ENCODE measurements around the gene BICRA. TPM values are rescaled to one million over a fixed set of nuclear protein-coding genes. Genes with fewer than 3 reads are reported as not detected.

BICRA gene
- total and polyA plus RNA-seq, 7 donors: 3.1 to 22.4 (median 9.9) TPM

DNA sequence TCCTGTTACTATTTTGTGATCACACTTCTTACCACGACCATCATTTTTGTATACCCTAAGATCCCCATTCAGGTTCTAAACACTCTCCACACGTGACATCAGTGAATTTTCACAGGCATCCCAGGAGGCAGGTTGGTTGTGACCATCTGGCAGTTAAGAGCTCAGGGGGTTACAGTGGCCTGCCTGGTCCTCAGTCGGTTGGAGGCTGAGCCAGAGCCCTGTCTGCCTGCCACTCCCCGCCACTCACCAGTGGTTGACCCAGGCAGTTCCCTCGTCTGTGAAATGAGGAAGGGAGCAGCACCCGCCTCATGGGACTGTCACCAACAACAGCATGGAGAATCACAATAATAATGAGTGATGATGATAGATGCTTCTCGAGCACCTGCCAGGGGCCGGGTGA, 67.9 kb downstream of the BICRA start:
- Histone ChIP-seq H3K4me3 (no peak overlapping the region), H3K27me3 (ENCODE audit: insufficient read depth in 3 of 3, low read length in 2 of 3) (no peaks in the 10 kb centered on the region), H3K4me1 (peaks cover 6% of the 10 kb centered on the region), H3K9me3 (no peaks in the 10 kb centered on the region), H3K27ac (peak overlapping the region; percentile 5), H3K36me3 (ENCODE audit: insufficient read depth in 1 of 2, low read depth in 1 of 2) (peaks cover 0 to 79% of the 10 kb centered on the region in 2 donors)
- ATAC-seq (no peak), DNase-seq (peak in 1 of 2 donors; percentile 24)
- WGBS, 3 donors: 77 to 81% (median 80%) methylated on average over 8 of the region's 8 CpGs
- TF ChIP-seq, protein P1, sequence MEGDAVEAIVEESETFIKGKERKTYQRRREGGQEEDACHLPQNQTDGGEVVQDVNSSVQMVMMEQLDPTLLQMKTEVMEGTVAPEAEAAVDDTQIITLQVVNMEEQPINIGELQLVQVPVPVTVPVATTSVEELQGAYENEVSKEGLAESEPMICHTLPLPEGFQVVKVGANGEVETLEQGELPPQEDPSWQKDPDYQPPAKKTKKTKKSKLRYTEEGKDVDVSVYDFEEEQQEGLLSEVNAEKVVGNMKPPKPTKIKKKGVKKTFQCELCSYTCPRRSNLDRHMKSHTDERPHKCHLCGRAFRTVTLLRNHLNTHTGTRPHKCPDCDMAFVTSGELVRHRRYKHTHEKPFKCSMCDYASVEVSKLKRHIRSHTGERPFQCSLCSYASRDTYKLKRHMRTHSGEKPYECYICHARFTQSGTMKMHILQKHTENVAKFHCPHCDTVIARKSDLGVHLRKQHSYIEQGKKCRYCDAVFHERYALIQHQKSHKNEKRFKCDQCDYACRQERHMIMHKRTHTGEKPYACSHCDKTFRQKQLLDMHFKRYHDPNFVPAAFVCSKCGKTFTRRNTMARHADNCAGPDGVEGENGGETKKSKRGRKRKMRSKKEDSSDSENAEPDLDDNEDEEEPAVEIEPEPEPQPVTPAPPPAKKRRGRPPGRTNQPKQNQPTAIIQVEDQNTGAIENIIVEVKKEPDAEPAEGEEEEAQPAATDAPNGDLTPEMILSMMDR (IDR thresholded peaks at IDR 0.05): no peak
- intact Hi-C loops (cut with DNase I): no loop called here

DNA sequence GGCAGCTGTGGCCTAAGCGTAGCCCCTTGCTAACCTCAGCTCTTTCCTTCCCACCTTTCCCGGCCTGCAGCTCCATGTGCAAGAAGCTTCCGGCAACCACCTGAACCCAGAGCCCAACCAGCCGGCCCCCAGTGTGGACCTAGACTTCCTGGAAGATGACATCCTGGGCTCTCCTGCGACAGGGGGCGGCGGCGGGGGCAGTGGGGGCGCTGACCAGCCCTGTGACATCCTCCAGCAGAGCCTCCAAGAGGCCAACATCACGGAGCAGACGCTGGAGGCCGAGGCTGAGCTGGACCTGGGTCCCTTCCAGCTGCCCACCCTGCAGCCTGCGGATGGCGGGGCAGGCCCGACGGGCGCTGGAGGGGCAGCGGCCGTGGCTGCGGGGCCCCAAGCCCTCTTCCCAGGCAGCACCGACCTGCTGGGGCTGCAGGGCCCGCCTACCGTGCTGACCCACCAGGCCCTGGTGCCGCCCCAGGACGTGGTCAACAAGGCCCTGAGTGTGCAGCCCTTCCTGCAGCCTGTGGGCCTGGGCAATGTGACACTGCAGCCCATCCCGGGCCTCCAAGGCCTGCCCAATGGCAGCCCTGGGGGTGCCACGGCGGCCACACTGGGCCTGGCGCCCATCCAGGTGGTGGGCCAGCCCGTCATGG, 70.4 kb downstream of the BICRA start:
- peaks cover 6% of the 10 kb centered on the region for H3K4me1 ChIP-seq
- TF ChIP-seq, protein P1 (IDR thresholded peaks at IDR 0.05): no peak
- no peak overlapping the region for H3K4me3 ChIP-seq
- no peaks in the 10 kb centered on the region for H3K27me3 ChIP-seq (ENCODE audit: insufficient read depth in 3 of 3, low read length in 2 of 3)
- ATAC-seq (no peak), DNase-seq (no peak)
- 85 to 93% (median 91%) methylated on average over 20 to 30 of the region's 30 CpGs for WGBS, 3 donors
- no peaks in the 10 kb centered on the region for H3K9me3 ChIP-seq
- no peak overlapping the region for H3K27ac ChIP-seq
- H3K36me3 ChIP-seq (ENCODE audit: insufficient read depth in 1 of 2, low read depth in 1 of 2): peaks cover 0 to 66% of the 10 kb centered on the region in 2 donors
- intact Hi-C loops (cut with DNase I): no loop called here

DNA sequence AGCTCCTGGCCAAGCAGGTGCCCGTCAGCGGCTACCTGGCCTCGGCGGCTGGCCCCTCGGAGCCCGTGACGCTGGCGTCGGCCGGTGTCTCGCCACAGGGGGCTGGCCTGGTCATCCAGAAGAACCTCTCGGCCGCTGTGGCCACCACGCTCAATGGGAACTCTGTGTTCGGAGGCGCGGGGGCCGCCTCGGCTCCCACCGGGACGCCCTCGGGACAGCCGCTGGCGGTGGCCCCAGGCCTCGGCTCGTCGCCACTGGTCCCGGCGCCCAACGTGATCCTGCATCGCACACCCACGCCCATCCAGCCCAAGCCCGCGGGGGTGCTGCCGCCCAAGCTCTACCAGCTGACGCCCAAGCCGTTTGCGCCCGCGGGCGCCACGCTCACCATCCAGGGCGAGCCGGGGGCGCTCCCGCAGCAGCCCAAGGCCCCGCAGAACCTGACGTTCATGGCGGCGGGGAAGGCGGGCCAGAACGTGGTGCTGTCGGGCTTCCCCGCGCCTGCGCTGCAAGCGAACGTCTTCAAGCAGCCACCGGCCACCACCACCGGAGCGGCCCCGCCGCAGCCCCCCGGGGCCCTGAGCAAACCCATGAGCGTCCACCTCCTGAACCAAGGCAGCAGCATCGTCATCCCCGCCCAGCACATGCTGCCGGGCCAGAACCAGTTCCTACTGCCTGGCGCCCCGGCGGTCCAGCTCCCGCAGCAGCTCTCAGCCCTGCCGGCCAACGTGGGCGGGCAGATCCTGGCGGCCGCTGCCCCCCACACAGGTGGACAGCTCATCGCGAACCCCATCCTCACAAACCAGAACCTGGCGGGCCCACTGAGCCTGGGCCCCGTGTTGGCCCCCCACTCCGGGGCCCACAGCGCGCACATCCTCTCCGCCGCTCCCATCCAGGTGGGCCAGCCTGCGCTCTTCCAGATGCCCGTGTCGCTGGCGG, 71.3 kb downstream of the BICRA start:
- Histone ChIP-seq H3K4me1 (peaks cover 6% of the 10 kb centered on the region), H3K36me3 (ENCODE audit: insufficient read depth in 1 of 2, low read depth in 1 of 2) (peaks cover 0 to 63% of the 10 kb centered on the region in 2 donors), H3K4me3 (no peak overlapping the region), H3K27ac (no peak overlapping the region), H3K27me3 (ENCODE audit: insufficient read depth in 3 of 3, low read length in 2 of 3) (no peaks in the 10 kb centered on the region), H3K9me3 (no peaks in the 10 kb centered on the region)
- TF ChIP-seq, protein P1 (IDR thresholded peaks at IDR 0.05): no peak
- WGBS, 3 donors: 97 to 98% (median 97%) methylated on average over 70 to 90 of the region's 90 CpGs
- DNase-seq: no peak
- intact Hi-C loops (cut with DNase I): no loop called here
- ATAC-seq: no peak

DNA sequence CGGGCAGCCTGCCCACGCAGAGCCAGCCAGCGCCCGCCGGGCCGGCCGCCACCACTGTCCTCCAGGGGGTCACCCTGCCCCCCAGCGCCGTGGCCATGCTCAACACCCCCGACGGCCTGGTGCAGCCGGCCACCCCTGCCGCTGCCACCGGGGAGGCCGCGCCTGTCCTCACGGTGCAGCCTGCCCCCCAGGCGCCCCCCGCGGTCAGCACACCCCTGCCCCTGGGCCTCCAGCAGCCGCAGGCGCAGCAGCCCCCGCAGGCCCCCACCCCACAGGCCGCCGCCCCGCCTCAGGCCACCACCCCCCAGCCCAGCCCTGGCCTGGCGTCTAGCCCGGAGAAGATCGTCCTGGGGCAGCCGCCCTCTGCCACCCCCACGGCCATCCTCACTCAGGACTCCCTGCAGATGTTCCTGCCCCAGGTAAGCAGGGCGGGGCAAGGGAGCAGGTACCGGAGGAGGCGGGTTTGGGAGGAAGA, 72.0 kb downstream of the BICRA start:
- 90 to 95% (median 93%) methylated on average over 25 to 34 of the region's 34 CpGs for WGBS, 3 donors
- no peak for DNase-seq
- intact Hi-C loops (cut with DNase I): no loop called here

More for the DNA sequence above, 72.0 kb downstream of the BICRA start:
- Histone ChIP-seq H3K36me3 (ENCODE audit: insufficient read depth in 1 of 2, low read depth in 1 of 2) (peaks cover 0 to 58% of the 10 kb centered on the region in 2 donors), H3K4me3 (no peak overlapping the region), H3K4me1 (peaks cover 6% of the 10 kb centered on the region), H3K27me3 (ENCODE audit: insufficient read depth in 3 of 3, low read length in 2 of 3) (no peaks in the 10 kb centered on the region), H3K9me3 (no peaks in the 10 kb centered on the region), H3K27ac (no peak overlapping the region)
- TF ChIP-seq, protein P1 (IDR thresholded peaks at IDR 0.05): no peak
- no peak for ATAC-seq
